ENCODE results near the gene PTTG2. TPM values are rescaled to one million over a fixed set of nuclear protein-coding genes. Genes with fewer than 3 reads are reported as not detected.

PTTG2 gene
- total RNA-seq, 1 donor from 2014 or later, result not detected

- no peak for DNase-seq (ENCODE audit: low read depth, low spot score)
These were observed 25.6 kb downstream of the PTTG2 start for GRCh38 chr4:37985730-37986275.

DNA sequence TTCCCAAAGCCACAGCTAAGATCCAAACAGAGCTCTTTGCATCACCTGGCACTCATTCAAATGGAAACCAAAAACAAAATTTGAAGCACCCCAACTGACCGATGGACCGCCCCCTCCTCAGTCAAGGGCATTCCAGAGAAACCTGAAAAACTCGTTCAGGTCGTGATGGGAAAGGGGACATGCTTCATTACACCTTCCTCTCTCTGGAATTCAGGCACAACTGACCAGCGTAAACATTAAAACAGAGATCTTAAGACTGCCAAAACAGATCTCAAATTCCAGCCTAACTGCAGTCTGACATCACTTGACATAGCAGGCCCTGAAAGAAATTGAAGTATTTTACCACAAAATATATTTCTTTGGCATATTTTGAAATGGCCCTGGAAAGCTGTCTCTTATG is 28.5 kb downstream of the PTTG2 start:
- DNase-seq (ENCODE audit: low read depth, low spot score), result no peak

- no peak for DNase-seq (ENCODE audit: low read depth, low spot score)
These were observed 29.4 kb downstream of the PTTG2 start for GRCh38 chr4:37989398-37990260.

DNA sequence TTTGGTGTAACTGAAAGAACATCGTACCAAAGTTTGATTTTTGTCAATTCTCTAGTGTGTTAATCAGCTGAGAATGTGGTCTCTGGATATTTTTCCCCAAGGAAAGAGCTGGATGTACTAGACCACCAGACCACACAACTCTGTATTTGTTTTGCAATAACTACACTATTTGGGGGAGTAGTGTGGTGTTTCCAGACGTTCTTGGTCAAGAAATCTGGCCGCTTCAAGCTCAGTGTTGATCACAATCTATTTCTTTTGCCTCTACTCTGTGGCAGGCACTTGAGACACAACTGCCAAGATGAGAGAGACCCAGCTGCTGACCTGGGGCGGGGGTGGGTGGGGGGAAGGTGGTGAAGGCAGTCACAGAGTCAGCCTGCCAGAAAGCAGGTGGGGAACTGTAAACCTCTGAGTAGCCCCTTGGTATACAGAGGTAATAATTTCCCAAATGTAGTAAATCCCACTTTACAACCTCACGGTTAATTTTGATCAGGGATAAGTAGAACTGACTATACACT is 30.6 kb downstream of the PTTG2 start:
- DNase-seq (ENCODE audit: low read depth, low spot score), result no peak

DNA sequence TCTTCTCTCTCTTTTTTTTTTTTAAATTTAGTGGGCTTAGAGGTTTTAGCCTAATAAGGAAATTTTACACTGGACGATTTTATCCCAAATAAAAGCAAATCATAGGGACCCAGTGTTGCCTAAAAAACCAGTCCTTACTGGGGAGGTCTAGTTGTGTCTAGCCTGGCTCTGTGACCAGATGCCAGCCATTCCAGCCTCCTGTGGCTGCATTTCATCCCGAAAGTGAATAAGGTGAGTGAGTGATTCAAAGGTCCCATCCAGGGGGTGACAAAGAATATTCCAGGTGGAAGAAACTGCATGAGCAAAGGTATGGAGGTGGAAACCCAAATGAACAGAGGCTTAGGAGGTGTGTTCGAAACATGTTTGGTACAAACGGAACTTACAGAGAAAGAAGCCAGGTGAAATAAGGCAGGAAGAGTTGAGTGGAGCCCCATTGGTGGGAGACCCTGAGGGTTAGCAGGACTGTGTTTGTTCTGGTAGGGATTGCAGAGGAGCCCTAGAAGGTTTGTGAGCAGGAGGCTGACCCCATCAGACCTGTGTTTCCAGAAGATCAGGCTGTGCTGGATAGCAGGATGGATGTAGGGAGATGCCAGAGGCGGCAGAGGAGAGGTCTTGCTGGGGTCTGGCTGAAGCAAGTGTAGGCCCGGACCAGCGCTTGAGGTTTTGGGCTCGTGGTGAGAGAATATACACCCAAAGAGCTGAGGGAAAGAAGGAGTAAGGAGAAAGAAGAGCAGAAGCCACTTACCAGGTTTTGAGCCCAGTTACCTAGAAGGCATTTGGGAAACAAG is 31.6 kb downstream of the PTTG2 start:
- DNase-seq (ENCODE audit: low read depth, low spot score), result no peak

GRCh38 chr4:37993806-37994205 is 33.6 kb downstream of the PTTG2 start:
- no peak for DNase-seq (ENCODE audit: low read depth, low spot score)

- no peak for DNase-seq (ENCODE audit: low read depth, low spot score)
These were observed 34.4 kb downstream of the PTTG2 start for GRCh38 chr4:37994569-37994968.

- DNase-seq (ENCODE audit: low read depth, low spot score), result no peak
These were observed 35.2 kb downstream of the PTTG2 start for GRCh38 chr4:37995299-37995821.

GRCh38 chr4:37995981-37996775 is 36.0 kb downstream of the PTTG2 start:
- DNase-seq (ENCODE audit: low read depth, low spot score), result no peak

DNA sequence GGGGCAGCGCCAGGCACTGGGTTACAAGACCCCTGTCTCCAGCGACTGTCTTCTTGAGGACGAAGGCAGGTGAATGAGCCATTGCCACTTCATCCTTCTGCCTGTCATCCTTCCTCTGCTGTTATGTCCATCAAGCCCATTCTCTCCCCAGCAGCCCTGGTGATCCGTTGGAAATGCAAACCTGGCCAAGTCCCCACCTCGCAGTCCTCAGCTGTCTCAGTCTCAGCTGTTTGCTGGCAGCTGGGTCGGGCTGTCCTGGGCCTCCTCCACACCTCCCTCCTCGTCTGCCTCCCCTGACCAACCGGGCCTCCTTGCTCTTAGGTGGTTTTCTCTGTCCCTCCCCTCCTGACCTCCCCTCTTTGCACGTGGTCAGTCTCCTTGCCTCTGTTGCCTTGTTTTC is 38.0 kb downstream of the PTTG2 start:
- no peak for DNase-seq (ENCODE audit: low read depth, low spot score)

- DNase-seq (ENCODE audit: low read depth, low spot score), result no peak
These were observed 39.0 kb downstream of the PTTG2 start for GRCh38 chr4:37999000-37999716.

- no peak for DNase-seq (ENCODE audit: low read depth, low spot score)
These were observed 39.8 kb downstream of the PTTG2 start for GRCh38 chr4:37999965-38000364.

DNA sequence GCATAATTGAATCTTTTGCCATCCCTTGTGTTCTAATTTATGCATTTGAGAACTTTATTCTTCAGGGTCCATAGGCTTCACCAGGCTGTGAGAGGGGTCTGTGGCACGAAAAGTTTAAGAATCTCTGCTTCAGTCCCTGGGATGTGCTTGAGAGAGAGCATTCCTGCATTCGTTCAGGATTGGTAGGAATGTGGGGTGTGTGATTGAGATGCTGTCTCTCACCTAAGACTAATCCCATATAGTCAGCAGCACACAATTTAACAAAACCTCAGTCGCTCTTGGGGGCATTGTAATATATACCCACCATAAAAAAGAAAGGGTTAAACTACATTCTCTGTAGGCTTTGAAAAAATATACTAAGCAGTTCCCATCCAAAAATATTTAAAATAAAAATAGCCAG is 41.7 kb downstream of the PTTG2 start:
- DNase-seq (ENCODE audit: low read depth, low spot score), result no peak

DNA sequence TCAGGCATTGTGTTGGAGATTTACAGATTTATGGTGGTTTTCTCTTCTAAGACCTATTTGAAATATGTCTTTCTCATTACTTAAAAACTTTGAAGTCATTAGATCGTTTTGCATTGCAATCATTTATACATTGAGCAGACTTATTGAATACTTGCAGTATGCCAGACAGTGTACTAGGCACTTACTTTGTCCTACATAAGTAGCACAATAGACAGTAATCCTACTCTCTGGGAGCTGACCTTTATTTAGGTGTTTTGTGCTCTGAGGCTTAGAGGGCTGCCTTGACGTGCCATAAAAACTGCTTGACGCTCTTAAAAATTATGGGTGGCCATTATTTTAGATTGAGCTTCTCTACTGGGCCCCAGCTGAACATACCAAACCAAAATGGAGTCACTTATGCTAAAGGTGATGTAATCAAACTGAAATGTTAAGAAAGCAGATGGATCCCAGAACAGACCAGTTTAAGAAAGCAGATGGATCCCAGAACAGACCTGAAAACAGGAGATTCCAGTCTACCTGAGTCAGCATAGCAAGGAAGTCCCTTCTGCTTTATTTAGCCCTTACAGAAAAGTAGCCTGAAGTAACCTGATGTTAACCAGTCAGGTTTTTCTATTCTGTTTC is 42.4 kb downstream of the PTTG2 start:
- no peak for DNase-seq (ENCODE audit: low read depth, low spot score)

GRCh38 chr4:38003102-38003501 is 42.9 kb downstream of the PTTG2 start:
- DNase-seq (ENCODE audit: low read depth, low spot score), result no peak

DNA sequence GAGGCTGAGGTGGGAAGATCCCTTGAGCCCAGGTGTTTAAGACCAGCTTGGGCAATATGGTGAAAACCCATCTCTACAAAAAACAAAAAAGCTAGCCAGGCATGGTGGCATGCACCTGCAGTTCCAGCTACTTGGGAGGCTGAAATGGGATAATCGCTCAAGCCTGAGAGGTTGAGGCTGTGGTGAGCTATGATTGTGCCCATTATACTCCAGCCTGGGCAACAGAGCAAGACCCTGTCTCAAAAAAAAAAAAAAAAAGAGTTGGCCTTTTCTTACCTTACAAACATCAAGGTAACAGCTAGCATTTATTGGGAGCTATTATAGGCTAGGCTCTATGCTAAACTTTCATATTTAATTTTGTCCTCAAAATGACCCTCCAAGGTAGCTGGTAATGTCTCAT is 43.4 kb downstream of the PTTG2 start:
- no peak for DNase-seq (ENCODE audit: low read depth, low spot score)

- no peak for DNase-seq (ENCODE audit: low read depth, low spot score)
These were observed 43.9 kb downstream of the PTTG2 start for GRCh38 chr4:38004062-38004461.

DNA sequence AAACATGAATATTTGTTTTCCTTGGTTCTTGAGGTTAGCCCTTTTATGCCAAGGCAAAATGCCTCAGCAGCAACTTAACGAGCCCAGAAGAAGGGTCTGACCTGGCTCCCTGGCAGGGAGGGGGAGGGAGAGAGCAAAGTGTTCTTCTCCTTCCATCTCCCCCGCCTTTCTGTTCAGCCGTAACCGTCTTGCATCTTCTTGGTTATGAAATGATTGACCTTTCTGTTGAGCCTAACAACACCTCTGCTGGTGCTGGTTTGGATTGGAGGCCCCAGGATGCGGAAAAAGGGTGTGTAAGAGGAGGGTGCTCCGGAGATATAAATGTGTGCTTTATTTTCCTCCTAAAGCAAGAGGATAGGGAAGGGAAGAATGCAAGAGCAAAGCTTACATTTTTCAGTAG is 44.7 kb downstream of the PTTG2 start:
- DNase-seq (ENCODE audit: low read depth, low spot score), result no peak

DNA sequence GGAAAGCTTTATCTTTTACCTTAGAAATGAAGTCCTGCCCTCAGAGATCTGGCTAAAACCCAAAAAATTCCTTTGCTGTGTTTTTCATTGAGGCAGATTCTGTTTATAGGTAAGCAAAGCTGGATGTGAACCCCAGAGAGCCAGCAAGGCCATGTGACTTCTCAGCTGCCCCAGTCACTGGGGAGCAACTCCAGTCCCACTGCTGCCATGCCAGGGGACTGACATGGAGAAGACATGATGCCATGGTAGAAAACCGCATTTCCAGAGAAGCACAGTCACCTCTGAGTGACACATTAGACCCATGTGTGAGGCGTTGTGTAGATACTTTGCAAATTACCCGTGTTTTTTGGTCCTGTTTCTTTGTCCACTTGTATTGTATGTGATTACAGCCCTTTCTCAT is 45.4 kb downstream of the PTTG2 start:
- DNase-seq (ENCODE audit: low read depth, low spot score), result no peak

DNA sequence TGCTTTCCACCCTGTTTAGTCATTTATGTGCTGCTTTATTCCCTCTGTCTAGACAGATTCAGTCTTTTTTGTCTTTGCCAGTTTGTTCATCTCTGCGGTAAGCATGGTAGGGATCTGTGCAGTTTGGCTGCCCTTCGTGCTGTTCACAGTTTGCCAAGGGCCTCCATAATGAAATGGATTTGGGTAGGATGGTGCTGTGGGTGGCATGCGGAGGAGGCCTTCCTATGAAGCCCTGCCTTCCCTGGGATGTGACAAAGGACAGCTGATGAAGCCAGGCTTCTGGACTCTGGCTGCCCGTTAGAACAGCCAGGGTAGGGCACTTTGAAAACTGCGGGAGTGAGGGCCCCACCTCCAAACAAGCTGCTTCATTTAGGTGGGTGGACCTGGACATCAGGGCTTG is 47.4 kb downstream of the PTTG2 start:
- DNase-seq (ENCODE audit: low read depth, low spot score), result no peak

All from pulmonary artery endothelial cell (primary cell).